Activated CD4-positive, CD25-positive, alpha-beta regulatory T cell treated with anti-CD3 and anti-CD28 coated beads, Interleukin-2, amount 50 U/mL, for 16 hours (primary cell): ENCODE results near the gene DENND4C.
"Not testable (repeated sequence)": the region's sequence is repeated elsewhere in the genome, so short reads cannot be mapped to it uniquely, and the experiment has no call there.

Source experiments
- DNase-seq: peaks from one replicate; pipeline ENCODE4 v3.0.0-alpha.2; 2020; ENCODE audit warnings: low read depth, low spot score

DENND4C gene

GRCh38 chr9:19410195-19410503 is 179.7 kb downstream of the DENND4C start:
- DNase-seq = no peak

GRCh38 chr9:19410594-19410993 is 180.1 kb downstream of the DENND4C start:
- DNase-seq = no peak

- no peak for DNase-seq
These were observed 180.8 kb downstream of the DENND4C start for GRCh38 chr9:19411316-19411715.

GRCh38 chr9:19413456-19413855 is 183.0 kb downstream of the DENND4C start:
- not testable (repeated sequence) for DNase-seq

- DNase-seq = no peak
These were observed 185.7 kb downstream of the DENND4C start for GRCh38 chr9:19416143-19416542.

GRCh38 chr9:19420877-19421276 is 190.4 kb downstream of the DENND4C start:
- no peak for DNase-seq
